ENCODE measurements around the gene AP1M1. TPM values are rescaled to one million over a fixed set of nuclear protein-coding genes. Genes with fewer than 3 reads are reported as not detected.

Gene AP1M1
- total RNA-seq, 3 donors from 2014 or later: 43.3 to 123 (median 75.7) TPM

DNA sequence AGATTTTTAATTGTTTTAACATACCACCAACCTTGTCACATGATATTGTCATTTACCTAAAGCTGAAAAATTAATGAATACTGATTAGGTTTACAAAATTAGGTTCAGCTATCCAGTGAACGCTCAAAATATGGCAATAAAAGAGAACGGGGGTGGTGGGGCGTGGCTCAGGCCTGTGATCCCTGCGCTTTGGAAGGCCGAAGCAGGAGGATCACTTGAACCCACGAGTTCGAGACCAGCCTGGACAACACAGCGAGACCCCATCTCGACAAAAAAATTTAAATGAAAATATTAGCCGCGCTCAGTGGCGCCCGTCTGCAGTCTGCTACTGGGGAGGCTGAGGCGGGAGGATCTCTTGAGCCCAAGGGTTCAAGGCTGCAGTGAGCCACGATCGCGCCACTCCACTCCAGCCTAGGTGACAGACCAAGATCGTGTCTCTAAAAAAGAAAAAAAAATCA lies 13.0 kb upstream of the AP1M1 start:
- peaks cover 0 to 5% of the 10 kb centered on the region in 2 donors for H3K4me1 ChIP-seq
- no peaks in the 10 kb centered on the region for H3K27me3 ChIP-seq
- no peak for DNase-seq (ENCODE audit: low spot score in 2 of 2)
- peak overlapping the region; percentile 73 to 94 (median 90) for H3K4me3 ChIP-seq
- TF ChIP-seq, protein P1, sequence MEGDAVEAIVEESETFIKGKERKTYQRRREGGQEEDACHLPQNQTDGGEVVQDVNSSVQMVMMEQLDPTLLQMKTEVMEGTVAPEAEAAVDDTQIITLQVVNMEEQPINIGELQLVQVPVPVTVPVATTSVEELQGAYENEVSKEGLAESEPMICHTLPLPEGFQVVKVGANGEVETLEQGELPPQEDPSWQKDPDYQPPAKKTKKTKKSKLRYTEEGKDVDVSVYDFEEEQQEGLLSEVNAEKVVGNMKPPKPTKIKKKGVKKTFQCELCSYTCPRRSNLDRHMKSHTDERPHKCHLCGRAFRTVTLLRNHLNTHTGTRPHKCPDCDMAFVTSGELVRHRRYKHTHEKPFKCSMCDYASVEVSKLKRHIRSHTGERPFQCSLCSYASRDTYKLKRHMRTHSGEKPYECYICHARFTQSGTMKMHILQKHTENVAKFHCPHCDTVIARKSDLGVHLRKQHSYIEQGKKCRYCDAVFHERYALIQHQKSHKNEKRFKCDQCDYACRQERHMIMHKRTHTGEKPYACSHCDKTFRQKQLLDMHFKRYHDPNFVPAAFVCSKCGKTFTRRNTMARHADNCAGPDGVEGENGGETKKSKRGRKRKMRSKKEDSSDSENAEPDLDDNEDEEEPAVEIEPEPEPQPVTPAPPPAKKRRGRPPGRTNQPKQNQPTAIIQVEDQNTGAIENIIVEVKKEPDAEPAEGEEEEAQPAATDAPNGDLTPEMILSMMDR (IDR thresholded peaks at IDR 0.05): peak in 1 of 3 donors; percentile 20
- no peak for TF ChIP-seq POLR2A (IDR thresholded peaks at IDR 0.05)
- no peak for TF ChIP-seq POLR2AphosphoS5 (IDR thresholded peaks at IDR 0.05)
- H3K36me3 ChIP-seq: no peaks in the 10 kb centered on the region
- H3K9me3 ChIP-seq: no peaks in the 10 kb centered on the region
- intact Hi-C loops (cut with DNase I; ENCODE audit: low total_unique reads): no loop called here
- peak overlapping the region in 1 of 2 donors; percentile 84 for H3K27ac ChIP-seq

- no peaks in the 10 kb centered on the region for H3K36me3 ChIP-seq
- peak within 1 kb of the TSS; percentile 70 to 84 for H3K27ac ChIP-seq
- H3K9me3 ChIP-seq: no peaks in the 10 kb centered on the region
- H3K4me1 ChIP-seq: peaks cover 0 to 5% of the 10 kb centered on the region in 2 donors
- intact Hi-C loops (cut with DNase I; ENCODE audit: low total_unique reads): no loop called here
- peak within 1 kb of the TSS; percentile 73 to 94 (median 90) for H3K4me3 ChIP-seq
- TF ChIP-seq POLR2AphosphoS5 (IDR thresholded peaks at IDR 0.05) (peak; percentile 92 to 94 (median 92)), POLR2A (IDR thresholded peaks at IDR 0.05) (peak; percentile 55)
- TF ChIP-seq, protein P1 (IDR thresholded peaks at IDR 0.05): peak in 2 of 3 donors; percentile 26 to 28
- H3K27me3 ChIP-seq: no peaks in the 10 kb centered on the region
- DNase-seq (ENCODE audit: low spot score in 2 of 2): peak; percentile 99 to 100
Measured at GRCh38 chr19:16185123-16185767, 12.5 kb upstream of the AP1M1 start, which contains the start of gene FAM32A. TSS of gene FAM32A (plus strand) at chr19:16185410. CDS start at chr19:16185443, 33 bp downstream.

GRCh38 chr19:16185768-16186123 lies 12.0 kb upstream of the AP1M1 start:
- Histone ChIP-seq H3K4me3 (peak overlapping the region; percentile 73 to 94 (median 90)), H3K27ac (peak overlapping the region; percentile 70 to 84), H3K9me3 (no peaks in the 10 kb centered on the region), H3K27me3 (no peaks in the 10 kb centered on the region), H3K36me3 (no peaks in the 10 kb centered on the region), H3K4me1 (peaks cover 0 to 5% of the 10 kb centered on the region in 2 donors)
- intact Hi-C loops (cut with DNase I; ENCODE audit: low total_unique reads): no loop called here
- no peak for DNase-seq (ENCODE audit: low spot score in 2 of 2)
- TF ChIP-seq POLR2AphosphoS5 (IDR thresholded peaks at IDR 0.05) (no peak), POLR2A (IDR thresholded peaks at IDR 0.05) (no peak)
- TF ChIP-seq, protein P1 (IDR thresholded peaks at IDR 0.05): no peak

DNA sequence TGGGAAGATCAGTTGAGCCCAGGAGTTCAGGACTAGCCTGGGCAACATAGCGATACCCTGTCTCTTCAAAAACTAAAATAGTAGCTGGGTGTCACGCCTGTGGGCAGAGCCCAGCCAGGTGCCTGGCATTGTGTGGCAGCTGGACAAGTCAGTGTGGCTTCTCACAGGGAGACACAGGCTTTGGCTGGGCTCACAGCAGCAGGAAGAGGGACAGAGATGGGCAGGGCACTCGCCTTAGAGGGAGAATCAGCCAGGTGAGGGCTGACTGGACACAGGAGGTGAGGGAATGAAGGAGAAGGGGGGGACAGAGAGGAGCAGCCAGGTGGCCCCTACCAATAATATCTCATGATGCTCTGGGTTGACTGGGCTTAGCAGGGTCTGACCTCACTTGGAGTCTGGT lies 9.2 kb upstream of the AP1M1 start:
- H3K36me3 ChIP-seq: peaks cover 6% of the 10 kb centered on the region
- H3K27me3 ChIP-seq: no peaks in the 10 kb centered on the region
- H3K4me1 ChIP-seq: peaks cover 0 to 5% of the 10 kb centered on the region in 2 donors
- H3K4me3 ChIP-seq: no peak overlapping the region
- DNase-seq (ENCODE audit: low spot score in 2 of 2): no peak
- TF ChIP-seq, protein P1 (IDR thresholded peaks at IDR 0.05): no peak
- TF ChIP-seq POLR2AphosphoS5 (IDR thresholded peaks at IDR 0.05): no peak
- TF ChIP-seq POLR2A (IDR thresholded peaks at IDR 0.05): no peak
- intact Hi-C loops (cut with DNase I; ENCODE audit: low total_unique reads): no loop called here
- H3K27ac ChIP-seq: no peak overlapping the region
- H3K9me3 ChIP-seq: no peaks in the 10 kb centered on the region

DNA sequence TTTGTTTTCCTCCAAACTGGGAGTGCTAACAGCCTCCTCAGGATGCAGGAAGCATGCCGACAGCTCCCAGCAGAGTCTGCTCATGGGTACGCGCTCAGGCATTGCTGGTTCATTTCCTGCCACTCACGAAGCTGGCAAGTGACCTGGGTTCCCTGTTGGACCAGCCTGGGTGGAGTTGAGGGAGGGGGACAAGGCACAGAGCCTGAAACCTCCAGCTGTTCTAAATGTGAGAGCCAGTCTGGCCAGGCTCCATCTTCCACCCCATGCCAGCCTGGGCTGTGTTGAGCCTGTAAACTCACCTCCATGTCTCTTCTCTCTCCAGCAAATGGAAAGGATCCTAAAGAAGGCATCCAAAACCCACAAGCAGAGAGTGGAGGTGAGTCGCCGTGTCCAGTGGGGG lies 7.5 kb upstream of the AP1M1 start:
- intact Hi-C loops (cut with DNase I; ENCODE audit: low total_unique reads): loop anchor here (2.0 kb wide), 1 partner anchor 167 kb away; no protein-coding TSS in a partner anchor
- Histone ChIP-seq H3K4me1 (peaks cover 0 to 5% of the 10 kb centered on the region in 2 donors), H3K9me3 (no peaks in the 10 kb centered on the region), H3K4me3 (no peak overlapping the region), H3K27me3 (no peaks in the 10 kb centered on the region), H3K36me3 (peaks cover 6% of the 10 kb centered on the region), H3K27ac (no peak overlapping the region)
- TF ChIP-seq, protein P1 (IDR thresholded peaks at IDR 0.05): no peak
- TF ChIP-seq POLR2A (IDR thresholded peaks at IDR 0.05) (no peak), POLR2AphosphoS5 (IDR thresholded peaks at IDR 0.05) (no peak)
- DNase-seq (ENCODE audit: low spot score in 2 of 2): no peak
